Lower lobe of right lung (tissue), 2 donors: ENCODE measurements around the gene GRIK4. TPM values are rescaled to one million over a fixed set of nuclear protein-coding genes. Genes with fewer than 3 reads are reported as not detected.

ENCODE experiments used
- ATAC-seq, 2 donors: fragments of 200-7000 bp; cut with Tn5 transposase; one replicate each; pipeline ENCODE4 v1.9.1; 2020 to 2022; ENCODE audit warnings: mild to moderate bottlenecking in 2 of 2, moderate library complexity in 2 of 2
- DNase-seq: peaks from one replicate; pipeline ENCODE4 v3.0.0-alpha.2; 2020
- H3K27ac ChIP-seq: fragments of 200-600 bp; one replicate; pipeline ENCODE4 v1.8.0; 2022
- H3K27me3 ChIP-seq: fragments of 200-600 bp; one replicate; pipeline ENCODE4 v1.8.0; 2022; ENCODE audit warnings: low read depth
- H3K36me3 ChIP-seq: fragments of 200-600 bp; one replicate; pipeline ENCODE4 v1.8.0; 2022; ENCODE audit warnings: mild to moderate bottlenecking
- H3K4me1 ChIP-seq: fragments of 200-600 bp; one replicate; pipeline ENCODE4 v1.8.0; 2022
- H3K4me3 ChIP-seq: fragments of 200-600 bp; one replicate; pipeline ENCODE4 v1.8.0; 2022; ENCODE audit warnings: mild to moderate bottlenecking
- H3K9me3 ChIP-seq: fragments of 200-600 bp; one replicate; pipeline ENCODE4 v1.8.0; 2022
- intact Hi-C: fragments of 100-400 bp; cut with DNase I; formaldehyde crosslinking; loops from one replicate; pipeline ENCODE4 v1.11.0; 2022
- total RNA-seq: library from RNA; stranded (reverse); fragmentation: NEBNext Ultra II Directional; extraction: Animal tissue kit (Norgen Biotek cat#: 25700); gene quantifications from one replicate; pipeline ENCODE4 v1.2.1, GENCODE V29; 2021
- TF ChIP-seq, protein P1 (sequence below): fragments of 200-600 bp; IDR thresholded peaks from one replicate; pipeline ENCODE4 v1.8.0; 2022; ENCODE audit warnings: antibody characterized with exemption, mild to moderate bottlenecking
- donor health status: DM: no; HTN: yes; CAD: no; lungs with severe emphysema.

GRIK4 gene
- total RNA-seq, 1 donor from 2014 or later: 2.2 TPM

DNA sequence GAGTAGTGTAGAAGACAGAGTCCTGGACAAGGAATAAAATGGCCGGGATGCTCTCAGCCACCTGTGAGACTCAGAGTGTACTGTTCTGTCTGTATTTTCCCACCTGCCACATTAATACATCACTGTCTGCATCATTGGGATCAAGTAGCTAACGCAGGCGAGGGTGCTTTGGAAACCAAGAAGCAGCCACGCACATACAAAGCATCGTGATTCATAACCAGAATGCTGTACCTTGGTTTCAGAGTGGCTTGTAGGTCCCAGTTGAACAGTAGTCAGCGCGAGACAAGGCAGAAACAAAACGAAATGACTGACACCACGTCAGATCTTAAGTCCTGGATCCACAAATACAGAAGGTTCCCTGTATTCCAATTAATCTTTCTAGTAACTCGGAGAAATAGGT, 198.3 kb downstream of the GRIK4 start:
- Histone ChIP-seq H3K9me3 (peaks cover 11% of the 10 kb centered on the region), H3K4me1 (peaks cover 12% of the 10 kb centered on the region), H3K36me3 (no peaks in the 10 kb centered on the region), H3K27ac (peak overlapping the region; percentile 41), H3K27me3 (no peaks in the 10 kb centered on the region), H3K4me3 (no peak overlapping the region)
- no peak for DNase-seq
- intact Hi-C loops: no loop called here
- no peak for ATAC-seq
- TF ChIP-seq, protein P1, sequence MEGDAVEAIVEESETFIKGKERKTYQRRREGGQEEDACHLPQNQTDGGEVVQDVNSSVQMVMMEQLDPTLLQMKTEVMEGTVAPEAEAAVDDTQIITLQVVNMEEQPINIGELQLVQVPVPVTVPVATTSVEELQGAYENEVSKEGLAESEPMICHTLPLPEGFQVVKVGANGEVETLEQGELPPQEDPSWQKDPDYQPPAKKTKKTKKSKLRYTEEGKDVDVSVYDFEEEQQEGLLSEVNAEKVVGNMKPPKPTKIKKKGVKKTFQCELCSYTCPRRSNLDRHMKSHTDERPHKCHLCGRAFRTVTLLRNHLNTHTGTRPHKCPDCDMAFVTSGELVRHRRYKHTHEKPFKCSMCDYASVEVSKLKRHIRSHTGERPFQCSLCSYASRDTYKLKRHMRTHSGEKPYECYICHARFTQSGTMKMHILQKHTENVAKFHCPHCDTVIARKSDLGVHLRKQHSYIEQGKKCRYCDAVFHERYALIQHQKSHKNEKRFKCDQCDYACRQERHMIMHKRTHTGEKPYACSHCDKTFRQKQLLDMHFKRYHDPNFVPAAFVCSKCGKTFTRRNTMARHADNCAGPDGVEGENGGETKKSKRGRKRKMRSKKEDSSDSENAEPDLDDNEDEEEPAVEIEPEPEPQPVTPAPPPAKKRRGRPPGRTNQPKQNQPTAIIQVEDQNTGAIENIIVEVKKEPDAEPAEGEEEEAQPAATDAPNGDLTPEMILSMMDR: no peak

DNA sequence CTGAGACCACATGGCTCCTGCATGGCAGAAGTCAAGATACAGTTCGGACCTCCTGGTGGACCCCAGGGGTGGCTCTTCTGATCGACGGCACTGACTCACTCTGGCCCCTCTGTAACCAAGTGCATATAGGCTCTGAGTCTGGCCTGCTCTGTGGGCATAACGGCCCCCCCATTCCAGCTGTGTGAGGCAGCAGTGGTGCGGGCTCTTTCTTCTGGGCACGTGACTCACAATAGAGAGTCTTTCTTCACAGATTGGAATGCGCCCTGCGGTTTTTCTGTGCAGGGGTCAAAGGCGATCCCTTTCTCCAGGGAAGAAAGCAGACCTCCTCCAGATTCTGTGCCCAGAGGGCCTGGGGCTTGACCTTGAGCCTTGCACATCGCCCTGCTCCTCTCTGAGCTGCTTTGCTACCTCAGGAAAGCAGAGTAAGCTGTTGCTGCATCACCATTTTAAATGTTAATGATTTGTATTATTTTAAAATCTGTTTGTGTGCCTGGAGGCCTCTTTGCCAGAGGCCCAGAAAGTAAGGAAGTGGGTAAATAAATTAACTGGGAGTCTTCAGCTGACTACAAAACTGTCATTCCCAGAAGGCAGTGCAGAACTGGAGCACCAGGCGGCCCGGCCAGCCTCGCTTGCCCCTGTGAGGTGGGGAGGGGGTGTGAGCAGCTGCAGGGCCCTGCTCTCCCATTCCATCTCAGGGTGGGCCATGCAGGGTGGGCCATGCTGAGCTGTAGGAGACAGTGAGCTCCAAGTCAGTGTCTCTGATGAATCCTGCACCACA, 199.0 kb downstream of the GRIK4 start:
- no peaks in the 10 kb centered on the region for H3K36me3 ChIP-seq
- no peak overlapping the region for H3K4me3 ChIP-seq
- peak overlapping the region; percentile 41 for H3K27ac ChIP-seq
- H3K9me3 ChIP-seq: peaks cover 4% of the 10 kb centered on the region
- peaks cover 12% of the 10 kb centered on the region for H3K4me1 ChIP-seq
- intact Hi-C loops: no loop called here
- peak; percentile 81 to 84 for ATAC-seq
- TF ChIP-seq, protein P1: no peak
- DNase-seq: no peak
- H3K27me3 ChIP-seq: no peaks in the 10 kb centered on the region

DNA sequence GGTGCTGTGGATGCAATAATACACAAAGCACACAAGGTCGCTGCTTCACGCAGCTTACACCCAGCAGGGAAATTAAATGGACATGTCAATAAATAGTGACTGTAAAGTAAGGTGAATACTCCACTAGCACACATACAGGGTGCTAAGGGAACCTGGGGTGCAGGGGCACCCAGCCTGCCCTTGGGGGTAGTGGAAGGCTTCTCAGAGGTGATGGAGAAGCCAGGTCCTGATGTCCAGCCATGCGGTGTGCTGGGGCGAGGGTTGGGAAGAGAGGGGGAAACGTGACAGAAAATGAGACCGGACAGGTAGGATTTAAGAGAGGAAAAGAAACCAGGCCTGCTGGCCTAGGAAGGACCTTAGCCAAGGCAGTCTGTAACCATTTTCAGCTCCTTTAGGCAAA, 200.5 kb downstream of the GRIK4 start:
- intact Hi-C loops: no loop called here
- Histone ChIP-seq H3K27me3 (no peaks in the 10 kb centered on the region), H3K36me3 (no peaks in the 10 kb centered on the region), H3K27ac (peak overlapping the region; percentile 41), H3K9me3 (no peaks in the 10 kb centered on the region), H3K4me1 (peaks cover 12% of the 10 kb centered on the region), H3K4me3 (no peak overlapping the region)
- DNase-seq: no peak
- TF ChIP-seq, protein P1: no peak
- ATAC-seq: no peak

DNA sequence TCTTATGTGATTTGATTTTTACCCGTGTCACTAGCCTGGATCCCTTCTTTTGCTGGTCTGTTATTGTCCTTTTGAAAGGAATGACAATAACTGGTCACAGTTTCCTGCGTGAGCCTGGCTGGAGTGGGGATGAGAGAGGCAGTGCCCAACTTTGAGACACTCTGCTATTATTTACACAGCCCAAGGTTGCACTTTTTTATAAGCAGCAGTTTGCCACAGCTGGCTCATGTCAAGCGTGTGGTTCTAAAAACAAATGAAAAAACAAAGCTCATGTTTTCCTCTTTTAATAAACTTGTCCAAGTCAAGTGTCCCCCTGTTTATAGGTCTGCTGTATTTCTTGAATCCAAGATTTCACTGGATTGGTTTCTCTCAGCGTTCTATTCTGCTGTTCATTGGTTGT, 201.3 kb downstream of the GRIK4 start:
- Histone ChIP-seq H3K4me3 (no peak overlapping the region), H3K9me3 (no peaks in the 10 kb centered on the region), H3K27me3 (no peaks in the 10 kb centered on the region), H3K27ac (no peak overlapping the region), H3K4me1 (peaks cover 12% of the 10 kb centered on the region), H3K36me3 (no peaks in the 10 kb centered on the region)
- intact Hi-C loops: no loop called here
- no peak for DNase-seq
- TF ChIP-seq, protein P1: no peak
- no peak for ATAC-seq

DNA sequence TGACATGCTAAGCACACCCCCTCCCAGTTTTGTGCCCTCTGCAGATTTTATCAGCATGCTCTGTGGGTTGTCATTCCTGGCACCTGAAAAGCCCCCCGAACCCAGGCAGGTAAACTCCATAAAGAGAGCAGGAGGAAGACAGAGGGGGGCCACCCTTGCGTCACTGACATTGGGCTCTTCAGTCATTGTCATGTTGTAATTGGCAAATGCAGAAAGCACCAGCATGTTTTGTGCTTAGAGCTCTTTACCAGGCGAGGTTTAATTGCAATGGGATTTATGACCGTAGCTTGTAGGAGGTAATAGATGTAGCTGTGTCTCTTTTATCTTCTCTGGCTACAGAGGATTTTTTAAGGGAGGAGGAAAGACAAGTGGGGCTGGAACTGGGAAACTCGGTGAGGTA, 201.7 kb downstream of the GRIK4 start:
- H3K36me3 ChIP-seq: no peaks in the 10 kb centered on the region
- TF ChIP-seq, protein P1: no peak
- no peak overlapping the region for H3K4me3 ChIP-seq
- DNase-seq: no peak
- ATAC-seq: no peak
- intact Hi-C loops: no loop called here
- peaks cover 12% of the 10 kb centered on the region for H3K4me1 ChIP-seq
- no peaks in the 10 kb centered on the region for H3K9me3 ChIP-seq
- H3K27ac ChIP-seq: no peak overlapping the region
- no peaks in the 10 kb centered on the region for H3K27me3 ChIP-seq
